B cell (primary cell): ENCODE data around the gene ECE1. TPM values are rescaled to one million over a fixed set of nuclear protein-coding genes. Genes with fewer than 3 reads are reported as not detected.
A peak's percentile ranks its signal among the peaks of the same experiment; 100 is the strongest.

Experiments
- ATAC-seq: fragments of 200-7000 bp; cut with Tn5 transposase; one replicate; pipeline ENCODE4 v1.10.0; 2021; ENCODE audit warnings: low read depth, mild to moderate bottlenecking, moderate number of reproducible peaks, moderate library complexity
- CTCF ChIA-PET: fragments of 350-600 bp; sonication (Branson Sonifier 250); formaldehyde crosslinking; loops from one replicate; lab custom pipeline; 2021; ENCODE audit warnings: antibody characterized with exemption, inconsistent platforms; lab: Charles Lee
- POLR2A ChIA-PET: fragments of 350-600 bp; sonication (Branson Sonifier 250); formaldehyde crosslinking; loops from one replicate; lab custom pipeline; 2021; ENCODE audit warnings: antibody characterized with exemption; lab: Charles Lee
- DNase-seq: peaks from one replicate; pipeline ENCODE4 v3.0.0; 2013
- H2AFZ ChIP-seq: 2 replicates; pipeline ENCODE4 v1.6.1; 2012; ENCODE audit warnings: mild to moderate bottlenecking, low read depth, low read length; ENCODE audit not compliant: insufficient read depth, poor library complexity, severe bottlenecking
- H3K27ac ChIP-seq, 2 donors: 1 replicate in 1 of 2; 2 replicates in 1 of 2; pipeline ENCODE4 v1.5.1; 2012 to 2013; ENCODE audit warnings: low read length in 2 of 2, mild to moderate bottlenecking in 2 of 2, moderate library complexity in 1 of 2
- H3K27me3 ChIP-seq, 4 experiments: fragments of 200-600 bp in 1 of 4; sonication (generic) in 1 of 4; replicated peaks in 1 of 4; 1 replicate in 2 of 4; 2 replicates in 2 of 4; pipeline versions ENCODE4 v1.6.1 to v1.7.0; 2013 to 2016; ENCODE audit warnings: low read length in 3 of 4, mild to moderate bottlenecking in 2 of 4, mixed read lengths in 1 of 4, moderate library complexity in 1 of 4; ENCODE audit not compliant: insufficient read depth in 4 of 4, control insufficient read depth in 3 of 4; ENCODE audit errors: control extremely low read depth in 1 of 4
- H3K36me3 ChIP-seq, 2 experiments: replicated peaks in 1 of 2; 1 replicate in 1 of 2; 2 replicates in 1 of 2; pipeline versions ENCODE4 v1.6.1 to v1.7.1; 2013; ENCODE audit warnings: low read length in 1 of 2; ENCODE audit not compliant: insufficient read depth in 2 of 2, control insufficient read depth in 1 of 2; ENCODE audit errors: control extremely low read depth in 1 of 2, extremely low read depth in 1 of 2
- H3K4me1 ChIP-seq, 2 donors: fragments of 200-600 bp in 1 of 2; sonication (generic) in 1 of 2; 1 replicate in 1 of 2; 2 replicates in 1 of 2; pipeline versions ENCODE4 v1.5.1 to v1.6.1; 2013 to 2017; ENCODE audit warnings: low read length in 2 of 2; ENCODE audit not compliant: control insufficient read depth in 2 of 2, insufficient read depth in 2 of 2
- H3K4me2 ChIP-seq: replicated peaks from 2 replicates; pipeline ENCODE3; 2012; ENCODE audit warnings: mild to moderate bottlenecking, low read depth, low read length; ENCODE audit not compliant: poor library complexity, severe bottlenecking
- H3K4me3 ChIP-seq, 5 experiments: fragments of 200-600 bp in 1 of 5; sonication (generic) in 1 of 5; 1 replicate in 3 of 5; 2 replicates in 2 of 5; pipeline versions ENCODE4 v1.5.1 to v1.7.0; 2011 to 2016; ENCODE audit warnings: low read length in 4 of 5, mild to moderate bottlenecking in 4 of 5, low read depth in 2 of 5, control low read depth in 1 of 5, moderate library complexity in 1 of 5; ENCODE audit not compliant: insufficient read depth in 1 of 5; ENCODE audit errors: control extremely low read depth in 1 of 5, extremely low read depth in 1 of 5
- H3K79me2 ChIP-seq: fragments of 200-600 bp; sonication (generic); one replicate; pipeline ENCODE4 v1.6.0; 2016; ENCODE audit warnings: low read length; ENCODE audit not compliant: control insufficient read depth, insufficient read depth
- H3K9ac ChIP-seq: fragments of 200-600 bp; sonication (generic); 2 replicates; pipeline ENCODE4 v1.6.1; 2017; ENCODE audit warnings: mild to moderate bottlenecking, low read length, moderate library complexity
- H3K9me3 ChIP-seq, 3 donors: one replicate each; pipeline versions ENCODE4 v1.6.1 to v1.7.1; 2013; ENCODE audit warnings: low read length in 2 of 3; ENCODE audit not compliant: control insufficient read depth in 2 of 3, insufficient read depth in 1 of 3; ENCODE audit errors: control extremely low read depth in 1 of 3
- H4K20me1 ChIP-seq: 2 replicates; pipeline ENCODE4 v1.6.0; 2012; ENCODE audit warnings: mild to moderate bottlenecking, low read length; ENCODE audit not compliant: insufficient read depth, control insufficient read depth, poor library complexity, severe bottlenecking
- H3K27ac Mint-ChIP-seq: one replicate; pipeline ENCODE4 v1.8.0; 2021; ENCODE audit warnings: mixed read lengths
- H3K27me3 Mint-ChIP-seq: one replicate; pipeline ENCODE4 v1.8.0; 2021; ENCODE audit warnings: mixed read lengths
- H3K4me1 Mint-ChIP-seq: one replicate; pipeline ENCODE4 v1.8.0; 2021; ENCODE audit warnings: mixed read lengths
- H3K4me3 Mint-ChIP-seq: one replicate; pipeline ENCODE4 v1.8.0; 2021; ENCODE audit warnings: mixed read lengths
- H3K9me3 Mint-ChIP-seq: one replicate; pipeline ENCODE4 v1.8.0; 2022; ENCODE audit warnings: mixed read lengths; ENCODE audit not compliant: insufficient read depth
- EZH2 ChIP-seq: IDR thresholded peaks from 2 replicates; pipeline ENCODE4 v1.6.1; 2012; ENCODE audit warnings: borderline replicate concordance, low read depth, mild to moderate bottlenecking, moderate library complexity, low read length; ENCODE audit not compliant: insufficient read depth, poor library complexity, severe bottlenecking
- WGBS: methylation state at CpG from one replicate; pipeline ENCODE4 v1.1.5; 2013; ENCODE audit warnings: missing lambda C conversion rate; ENCODE audit not compliant: insufficient coverage; 5-methylcytosine and 5-hydroxymethylcytosine counted together
- intact Hi-C: fragments of 100-400 bp; cut with micrococcal nuclease; formaldehyde crosslinking; loops from one replicate; pipeline ENCODE4 v1.10.0; 2022
- polyA plus RNA-seq: library from polyadenylated mRNA; depleted of rRNA; stranded (reverse); fragments of >200 nt; gene quantifications from 2 replicates; pipeline ENCODE4 v1.2.3, GENCODE V29; 2012
- total RNA-seq, 2 donors: library from RNA; stranded (reverse); fragments of 120-200 nt in 1 of 2; gene quantifications; 1 replicate in 1 of 2; 2 replicates in 1 of 2; pipeline versions ENCODE4 v1.2.3 to v1.2.4, GENCODE V29; 2013 to 2022
- TF ChIP-seq, protein P1 (sequence below): fragments of 200-600 bp; IDR thresholded peaks from one replicate; pipeline ENCODE4 v1.8.0; 2022; ENCODE audit warnings: antibody characterized with exemption, mild to moderate bottlenecking

ECE1 gene
- total and polyA plus RNA-seq, 2 donors (not counting 1 experiment from before 2014, with no cell fraction given), result 46.7 to 133 TPM

DNA sequence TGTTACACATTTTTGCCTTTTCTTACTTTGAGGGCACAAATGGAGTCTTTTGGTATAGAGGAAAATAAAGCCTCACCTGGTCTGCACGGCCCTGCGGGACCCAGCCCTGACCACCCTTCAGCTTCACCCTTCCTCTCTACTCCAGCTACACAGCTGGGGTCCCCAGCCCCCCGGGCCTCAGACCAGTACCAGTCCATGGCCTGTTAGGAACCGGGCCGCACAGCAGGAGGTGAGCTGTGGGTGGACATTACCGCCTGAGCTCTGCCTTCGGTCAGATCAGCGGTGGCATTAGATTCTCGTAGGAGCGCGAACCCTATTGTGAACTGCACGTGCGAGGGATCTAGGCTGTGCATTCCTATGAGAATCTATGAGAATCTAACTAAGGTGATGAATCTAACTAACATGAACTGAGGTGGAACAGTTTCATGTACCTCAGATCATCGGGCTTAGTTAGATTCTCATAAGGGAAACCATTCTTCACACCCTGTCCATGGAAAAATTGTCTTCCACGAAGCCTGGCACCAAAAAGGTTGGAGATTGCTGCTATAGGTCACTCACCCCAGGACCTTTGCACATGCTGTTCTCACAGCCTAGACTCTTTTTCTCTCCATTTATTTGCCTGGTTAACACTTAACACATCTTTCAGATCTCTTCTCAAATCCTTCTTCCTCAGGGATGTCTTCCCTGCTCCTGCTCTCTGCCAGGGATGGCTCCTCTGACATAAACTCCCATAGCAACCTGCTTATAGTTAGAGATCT lies 37.5 kb upstream of the ECE1 start:
- Histone ChIP-seq H2AFZ (no peak overlapping the region), H3K36me3 (peaks cover 0 to 3% of the 10 kb centered on the region in 2 experiments), H3K79me2 (peaks cover 76% of the 10 kb centered on the region), H3K27me3 (no peaks in the 10 kb centered on the region), H3K9ac (no peak overlapping the region), H3K4me2 (no peak overlapping the region), H4K20me1 (no peaks in the 10 kb centered on the region), H3K4me3 (no peak overlapping the region), H3K4me1 (peaks cover 54 to 60% of the 10 kb centered on the region in 2 donors), H3K9me3 (no peaks in the 10 kb centered on the region), H3K27ac (no peak overlapping the region)
- Mint-ChIP-seq H3K4me1 (peaks cover 78% of the 10 kb centered on the region), H3K9me3 (no peaks in the 10 kb centered on the region), H3K27ac (peak overlapping the region; percentile 74), H3K4me3 (peak overlapping the region; percentile 10), H3K27me3 (no peaks in the 10 kb centered on the region)
- DNase-seq (no peak), ATAC-seq (no peak)
- intact Hi-C loops, result no loop called here
- POLR2A ChIA-PET, result interaction anchor here (0.6 to 2.9 kb wide), 3 partner anchors 10 to 318 kb away, joined by 3 to 14 read pairs (median 9); no protein-coding TSS in a partner anchor
- CTCF ChIA-PET, result interaction anchor here (0.9 to 4.9 kb wide), 4 partner anchors 41 to 73 kb away, joined by 3 to 29 read pairs (median 14); no protein-coding TSS in a partner anchor
- TF ChIP-seq, protein P1, sequence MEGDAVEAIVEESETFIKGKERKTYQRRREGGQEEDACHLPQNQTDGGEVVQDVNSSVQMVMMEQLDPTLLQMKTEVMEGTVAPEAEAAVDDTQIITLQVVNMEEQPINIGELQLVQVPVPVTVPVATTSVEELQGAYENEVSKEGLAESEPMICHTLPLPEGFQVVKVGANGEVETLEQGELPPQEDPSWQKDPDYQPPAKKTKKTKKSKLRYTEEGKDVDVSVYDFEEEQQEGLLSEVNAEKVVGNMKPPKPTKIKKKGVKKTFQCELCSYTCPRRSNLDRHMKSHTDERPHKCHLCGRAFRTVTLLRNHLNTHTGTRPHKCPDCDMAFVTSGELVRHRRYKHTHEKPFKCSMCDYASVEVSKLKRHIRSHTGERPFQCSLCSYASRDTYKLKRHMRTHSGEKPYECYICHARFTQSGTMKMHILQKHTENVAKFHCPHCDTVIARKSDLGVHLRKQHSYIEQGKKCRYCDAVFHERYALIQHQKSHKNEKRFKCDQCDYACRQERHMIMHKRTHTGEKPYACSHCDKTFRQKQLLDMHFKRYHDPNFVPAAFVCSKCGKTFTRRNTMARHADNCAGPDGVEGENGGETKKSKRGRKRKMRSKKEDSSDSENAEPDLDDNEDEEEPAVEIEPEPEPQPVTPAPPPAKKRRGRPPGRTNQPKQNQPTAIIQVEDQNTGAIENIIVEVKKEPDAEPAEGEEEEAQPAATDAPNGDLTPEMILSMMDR, result no peak
- TF ChIP-seq EZH2, result no peak
- WGBS, result 97% methylated on average over 12 of the region's 15 CpGs

DNA sequence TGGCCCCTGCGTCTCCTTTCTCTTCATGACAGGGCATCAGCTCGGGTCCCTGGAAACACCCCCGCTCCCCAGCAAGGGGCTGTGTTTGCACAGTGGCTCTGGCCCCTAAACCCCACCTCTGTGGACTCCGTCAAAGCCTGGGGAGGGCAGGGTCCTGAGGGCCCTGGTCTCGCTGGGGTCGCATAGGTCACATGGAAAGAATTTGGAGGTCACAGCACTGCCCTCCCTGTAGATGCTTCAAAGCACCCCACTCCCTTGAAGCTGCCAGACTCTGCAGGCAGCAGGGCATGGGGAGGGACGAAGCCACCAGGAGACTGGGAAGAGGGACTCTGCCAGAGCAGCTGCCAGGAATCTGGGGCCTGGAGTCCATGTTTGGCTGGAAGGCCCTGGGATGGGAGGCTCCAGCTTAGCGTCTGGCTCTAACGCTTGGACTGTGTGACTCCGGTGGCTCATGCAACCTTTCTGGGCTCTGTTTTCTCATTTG lies 36.6 kb upstream of the ECE1 start:
- ATAC-seq (no peak), DNase-seq (no peak)
- WGBS, result 97% methylated on average over 10 of the region's 10 CpGs
- POLR2A ChIA-PET, result interaction anchor here (0.6 to 2.9 kb wide), 4 partner anchors 11 to 317 kb away, joined by 3 to 14 read pairs (median 8); no protein-coding TSS in a partner anchor
- H3K4me3 Mint-ChIP-seq, result no peak overlapping the region
- TF ChIP-seq, protein P1, result no peak
- TF ChIP-seq EZH2, result no peak
- H3K4me1 ChIP-seq, result peaks cover 56 to 62% of the 10 kb centered on the region in 2 donors
- H3K27me3 Mint-ChIP-seq, result no peaks in the 10 kb centered on the region
- no peaks in the 10 kb centered on the region for H3K9me3 Mint-ChIP-seq
- H3K9me3 ChIP-seq, result no peaks in the 10 kb centered on the region
- no peak overlapping the region for H3K27ac ChIP-seq
- H3K4me3 ChIP-seq, result no peak overlapping the region
- H3K4me1 Mint-ChIP-seq, result peaks cover 78% of the 10 kb centered on the region
- peaks cover 81% of the 10 kb centered on the region for H3K79me2 ChIP-seq
- peak overlapping the region; percentile 93 for H3K27ac Mint-ChIP-seq
- H3K4me2 ChIP-seq, result no peak overlapping the region
- H3K9ac ChIP-seq, result no peak overlapping the region
- H4K20me1 ChIP-seq, result peaks cover 6% of the 10 kb centered on the region
- peaks cover 0 to 3% of the 10 kb centered on the region in 2 experiments for H3K36me3 ChIP-seq
- intact Hi-C loops, result no loop called here
- CTCF ChIA-PET, result interaction anchor here (1.2 to 4.9 kb wide), 6 partner anchors 10 to 72 kb away, joined by 3 to 34 read pairs (median 14); no protein-coding TSS in a partner anchor
- no peak overlapping the region for H2AFZ ChIP-seq
- no peaks in the 10 kb centered on the region for H3K27me3 ChIP-seq
